ENCODE data around the gene INPP4B.

INPP4B gene

GRCh38 chr4:142267101-142267500, 579.0 kb downstream of the INPP4B start:
- no peak overlapping the region for H3K4ac ChIP-seq (ENCODE audit: low read depth, low read length)
- H2BK120ac ChIP-seq (ENCODE audit: insufficient read depth, low read length, poor library complexity) = no peak overlapping the region
- no peak overlapping the region for H3K14ac ChIP-seq (ENCODE audit: low read length)
- no peaks in the 10 kb centered on the region for H3K36me3 ChIP-seq (ENCODE audit: control insufficient read depth in 1 of 2, insufficient read depth in 2 of 2, low read length in 2 of 2)
- no peak for DNase-seq
- H3K9ac ChIP-seq (ENCODE audit: low read length) = no peak overlapping the region
- no peak overlapping the region for H2BK5ac ChIP-seq (ENCODE audit: low read depth, low read length, poor library complexity)
- H3K18ac ChIP-seq (ENCODE audit: low read length) = no peak overlapping the region
- no peak overlapping the region for H3K4me3 ChIP-seq (ENCODE audit: low read depth, low read length)
- H4K12ac ChIP-seq (ENCODE audit: low read depth, low read length) = no peak overlapping the region
- no peak overlapping the region for H3K4me2 ChIP-seq (ENCODE audit: low read length)
- H3K9me3 ChIP-seq (ENCODE audit: insufficient read depth, low read depth, low read length) = no peaks in the 10 kb centered on the region
- no peak overlapping the region for H2BK12ac ChIP-seq (ENCODE audit: low read length)
- no peak overlapping the region for H4K8ac ChIP-seq (ENCODE audit: low read depth, low read length)
- H3K79me2 ChIP-seq (ENCODE audit: control insufficient read depth, insufficient read depth, low read length, poor library complexity) = no peaks in the 10 kb centered on the region
- H3K27ac ChIP-seq (ENCODE audit: low read depth, low read length) = no peak overlapping the region
- H3K23ac ChIP-seq (ENCODE audit: low read length) = no peak overlapping the region
- no peaks in the 10 kb centered on the region for H3K4me1 ChIP-seq (ENCODE audit: control insufficient read depth in 1 of 2, insufficient read depth in 2 of 2, low read length in 2 of 2)
- no peaks in the 10 kb centered on the region for H3K79me1 ChIP-seq (ENCODE audit: low read length)
- WGBS (ENCODE audit: extremely low coverage, insufficient coverage, insufficient read length) = no CpG with 5 or more reads among the region's 3 CpGs
- H2AK5ac ChIP-seq (ENCODE audit: low read length) = no peak overlapping the region
- no peaks in the 10 kb centered on the region for H3K27me3 ChIP-seq (ENCODE audit: insufficient read depth, low read length)
- no peak overlapping the region for H4K91ac ChIP-seq (ENCODE audit: low read depth, low read length)
- no peak overlapping the region for H2AFZ ChIP-seq (ENCODE audit: insufficient read depth, low read length, poor library complexity)

DNA sequence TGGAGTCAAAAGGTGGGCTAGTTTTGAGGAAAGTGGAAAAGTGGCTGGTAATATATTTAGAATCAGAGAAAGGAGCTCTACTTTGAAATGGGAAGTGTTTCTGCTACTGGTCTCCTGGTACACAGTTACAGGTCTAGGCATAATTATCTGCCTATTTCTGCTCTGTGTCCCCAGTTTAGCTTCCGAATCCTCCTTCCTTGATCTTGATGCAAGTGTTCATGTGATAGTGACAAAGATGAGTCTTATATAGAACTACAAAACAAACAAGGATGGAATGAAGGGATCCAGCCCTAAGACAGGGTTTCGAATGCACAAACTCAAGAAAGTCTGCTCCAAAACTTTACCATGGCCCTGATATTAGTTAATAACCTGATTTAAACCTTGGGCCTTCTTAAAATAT, 580.2 kb downstream of the INPP4B start:
- H3K9ac ChIP-seq (ENCODE audit: low read length) = no peak overlapping the region
- H3K79me1 ChIP-seq (ENCODE audit: low read length) = no peaks in the 10 kb centered on the region
- no peak overlapping the region for H3K4ac ChIP-seq (ENCODE audit: low read depth, low read length)
- no peak for DNase-seq
- H3K4me1 ChIP-seq (ENCODE audit: control insufficient read depth in 1 of 2, insufficient read depth in 2 of 2, low read length in 2 of 2) = no peaks in the 10 kb centered on the region
- H4K91ac ChIP-seq (ENCODE audit: low read depth, low read length) = no peak overlapping the region
- no CpG with 5 or more reads among the region's 2 CpGs for WGBS (ENCODE audit: extremely low coverage, insufficient coverage, insufficient read length)
- H2AFZ ChIP-seq (ENCODE audit: insufficient read depth, low read length, poor library complexity) = no peak overlapping the region
- no peak overlapping the region for H2BK12ac ChIP-seq (ENCODE audit: low read length)
- H3K27ac ChIP-seq (ENCODE audit: low read depth, low read length) = no peak overlapping the region
- no peaks in the 10 kb centered on the region for H3K79me2 ChIP-seq (ENCODE audit: control insufficient read depth, insufficient read depth, low read length, poor library complexity)
- H3K4me2 ChIP-seq (ENCODE audit: low read length) = no peak overlapping the region
- no peaks in the 10 kb centered on the region for H3K36me3 ChIP-seq (ENCODE audit: control insufficient read depth in 1 of 2, insufficient read depth in 2 of 2, low read length in 2 of 2)
- H3K27me3 ChIP-seq (ENCODE audit: insufficient read depth, low read length) = no peaks in the 10 kb centered on the region
- H3K18ac ChIP-seq (ENCODE audit: low read length) = no peak overlapping the region
- H3K9me3 ChIP-seq (ENCODE audit: insufficient read depth, low read depth, low read length) = no peaks in the 10 kb centered on the region
- no peak overlapping the region for H3K4me3 ChIP-seq (ENCODE audit: low read depth, low read length)
- H3K23ac ChIP-seq (ENCODE audit: low read length) = no peak overlapping the region
- H2AK5ac ChIP-seq (ENCODE audit: low read length) = no peak overlapping the region
- no peak overlapping the region for H3K14ac ChIP-seq (ENCODE audit: low read length)
- H2BK120ac ChIP-seq (ENCODE audit: insufficient read depth, low read length, poor library complexity) = no peak overlapping the region
- H2BK5ac ChIP-seq (ENCODE audit: low read depth, low read length, poor library complexity) = no peak overlapping the region
- H4K12ac ChIP-seq (ENCODE audit: low read depth, low read length) = no peak overlapping the region
- no peak overlapping the region for H4K8ac ChIP-seq (ENCODE audit: low read depth, low read length)

DNA sequence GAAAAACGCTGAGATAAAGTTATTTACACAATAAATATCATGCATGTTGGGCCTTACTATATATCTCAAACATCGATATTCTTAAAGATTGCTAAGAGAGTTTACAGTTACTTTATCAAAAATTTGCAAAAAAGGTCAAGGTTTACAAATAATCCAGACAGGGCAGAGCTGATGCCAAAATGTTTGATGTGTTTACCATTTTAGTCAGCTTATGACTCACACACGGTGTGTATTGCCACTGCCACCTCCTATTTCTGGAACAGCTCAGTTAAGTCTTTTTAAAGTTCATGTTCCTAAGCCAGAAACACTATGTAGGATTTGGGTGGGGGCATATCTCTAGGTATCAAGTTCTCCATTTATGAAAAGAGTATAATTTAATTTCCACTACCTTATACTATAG, 580.6 kb downstream of the INPP4B start:
- WGBS (ENCODE audit: extremely low coverage, insufficient coverage, insufficient read length) = no CpG with 5 or more reads among the region's 3 CpGs
- no peak overlapping the region for H4K8ac ChIP-seq (ENCODE audit: low read depth, low read length)
- no peaks in the 10 kb centered on the region for H3K4me1 ChIP-seq (ENCODE audit: control insufficient read depth in 1 of 2, insufficient read depth in 2 of 2, low read length in 2 of 2)
- no peak overlapping the region for H3K4me2 ChIP-seq (ENCODE audit: low read length)
- H4K12ac ChIP-seq (ENCODE audit: low read depth, low read length) = no peak overlapping the region
- no peaks in the 10 kb centered on the region for H3K79me1 ChIP-seq (ENCODE audit: low read length)
- no peaks in the 10 kb centered on the region for H3K27me3 ChIP-seq (ENCODE audit: insufficient read depth, low read length)
- no peak overlapping the region for H3K23ac ChIP-seq (ENCODE audit: low read length)
- H3K27ac ChIP-seq (ENCODE audit: low read depth, low read length) = no peak overlapping the region
- no peak overlapping the region for H2BK12ac ChIP-seq (ENCODE audit: low read length)
- H2AFZ ChIP-seq (ENCODE audit: insufficient read depth, low read length, poor library complexity) = no peak overlapping the region
- no peak overlapping the region for H2AK5ac ChIP-seq (ENCODE audit: low read length)
- H3K4ac ChIP-seq (ENCODE audit: low read depth, low read length) = no peak overlapping the region
- H3K4me3 ChIP-seq (ENCODE audit: low read depth, low read length) = no peak overlapping the region
- H3K79me2 ChIP-seq (ENCODE audit: control insufficient read depth, insufficient read depth, low read length, poor library complexity) = no peaks in the 10 kb centered on the region
- DNase-seq = no peak
- H2BK120ac ChIP-seq (ENCODE audit: insufficient read depth, low read length, poor library complexity) = no peak overlapping the region
- no peaks in the 10 kb centered on the region for H3K36me3 ChIP-seq (ENCODE audit: control insufficient read depth in 1 of 2, insufficient read depth in 2 of 2, low read length in 2 of 2)
- no peaks in the 10 kb centered on the region for H3K9me3 ChIP-seq (ENCODE audit: insufficient read depth, low read depth, low read length)
- no peak overlapping the region for H3K18ac ChIP-seq (ENCODE audit: low read length)
- H2BK5ac ChIP-seq (ENCODE audit: low read depth, low read length, poor library complexity) = no peak overlapping the region
- no peak overlapping the region for H3K9ac ChIP-seq (ENCODE audit: low read length)
- no peak overlapping the region for H4K91ac ChIP-seq (ENCODE audit: low read depth, low read length)
- no peak overlapping the region for H3K14ac ChIP-seq (ENCODE audit: low read length)

DNA sequence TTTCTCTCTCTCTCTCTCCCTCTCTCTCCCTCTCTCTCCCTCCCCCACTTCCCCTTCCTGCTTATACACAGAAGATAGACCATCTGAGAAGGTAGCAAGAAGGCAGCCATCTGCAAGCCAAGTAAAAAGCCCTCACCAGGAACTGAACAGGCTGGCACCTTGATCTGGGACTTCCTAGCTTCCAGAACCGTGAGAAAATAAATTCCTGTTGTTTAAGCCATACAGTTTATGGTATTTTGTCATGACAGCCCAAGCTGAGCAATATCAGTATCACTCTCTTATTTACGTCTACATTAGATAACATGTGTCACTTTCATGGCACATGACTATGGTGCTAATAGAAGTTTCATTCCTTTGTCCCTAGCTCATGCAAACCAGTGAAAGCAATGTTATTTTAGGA, 581.1 kb downstream of the INPP4B start:
- no peak overlapping the region for H3K4me3 ChIP-seq (ENCODE audit: low read depth, low read length)
- no peak overlapping the region for H3K14ac ChIP-seq (ENCODE audit: low read length)
- no peak overlapping the region for H4K91ac ChIP-seq (ENCODE audit: low read depth, low read length)
- H3K4me1 ChIP-seq (ENCODE audit: control insufficient read depth in 1 of 2, insufficient read depth in 2 of 2, low read length in 2 of 2) = no peaks in the 10 kb centered on the region
- no peak overlapping the region for H3K23ac ChIP-seq (ENCODE audit: low read length)
- no peak overlapping the region for H3K4me2 ChIP-seq (ENCODE audit: low read length)
- no peaks in the 10 kb centered on the region for H3K27me3 ChIP-seq (ENCODE audit: insufficient read depth, low read length)
- no peaks in the 10 kb centered on the region for H3K79me2 ChIP-seq (ENCODE audit: control insufficient read depth, insufficient read depth, low read length, poor library complexity)
- H2BK120ac ChIP-seq (ENCODE audit: insufficient read depth, low read length, poor library complexity) = no peak overlapping the region
- H2BK12ac ChIP-seq (ENCODE audit: low read length) = no peak overlapping the region
- no peak overlapping the region for H4K8ac ChIP-seq (ENCODE audit: low read depth, low read length)
- no peak overlapping the region for H3K9ac ChIP-seq (ENCODE audit: low read length)
- H3K36me3 ChIP-seq (ENCODE audit: control insufficient read depth in 1 of 2, insufficient read depth in 2 of 2, low read length in 2 of 2) = no peaks in the 10 kb centered on the region
- H2AK5ac ChIP-seq (ENCODE audit: low read length) = no peak overlapping the region
- H3K4ac ChIP-seq (ENCODE audit: low read depth, low read length) = no peak overlapping the region
- no peak overlapping the region for H2BK5ac ChIP-seq (ENCODE audit: low read depth, low read length, poor library complexity)
- no peak overlapping the region for H3K18ac ChIP-seq (ENCODE audit: low read length)
- no peaks in the 10 kb centered on the region for H3K9me3 ChIP-seq (ENCODE audit: insufficient read depth, low read depth, low read length)
- no peak for DNase-seq
- no peak overlapping the region for H2AFZ ChIP-seq (ENCODE audit: insufficient read depth, low read length, poor library complexity)
- no CpG with 5 or more reads among the region's 2 CpGs for WGBS (ENCODE audit: extremely low coverage, insufficient coverage, insufficient read length)
- H3K27ac ChIP-seq (ENCODE audit: low read depth, low read length) = no peak overlapping the region
- H3K79me1 ChIP-seq (ENCODE audit: low read length) = no peaks in the 10 kb centered on the region
- H4K12ac ChIP-seq (ENCODE audit: low read depth, low read length) = no peak overlapping the region
